Measurements from ENCODE around the gene IFNA6.
"Not testable (repeated sequence)": the region's sequence is repeated elsewhere in the genome, so short reads cannot be mapped to it uniquely, and the experiment has no call there.

IFNA6 gene

DNA sequence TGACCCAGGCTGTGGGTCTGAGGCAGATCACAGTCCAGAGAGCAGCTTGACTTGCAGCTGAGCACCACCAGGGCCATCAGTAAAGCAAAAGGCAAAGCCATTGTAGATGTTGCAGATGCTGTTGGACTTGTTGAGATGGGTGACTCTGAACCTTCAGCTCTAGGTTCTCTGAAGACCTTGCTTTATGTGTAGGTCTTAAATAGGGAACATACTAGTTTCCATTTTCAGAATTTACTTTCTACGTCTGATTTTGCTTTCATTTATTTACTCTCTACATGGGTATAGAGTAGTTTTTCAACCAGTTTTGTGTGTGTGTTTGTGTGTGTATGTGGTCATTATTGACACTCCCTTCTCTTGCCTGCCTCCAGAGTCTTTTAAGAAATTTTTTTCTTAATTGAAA, at the start of gene IFNA6:
IFNA6 (minus strand) TSS at position 101 of the 400 bp plus-strand sequence; CDS start at position 101, 0 bp downstream.
- no peak for DNase-seq

DNA sequence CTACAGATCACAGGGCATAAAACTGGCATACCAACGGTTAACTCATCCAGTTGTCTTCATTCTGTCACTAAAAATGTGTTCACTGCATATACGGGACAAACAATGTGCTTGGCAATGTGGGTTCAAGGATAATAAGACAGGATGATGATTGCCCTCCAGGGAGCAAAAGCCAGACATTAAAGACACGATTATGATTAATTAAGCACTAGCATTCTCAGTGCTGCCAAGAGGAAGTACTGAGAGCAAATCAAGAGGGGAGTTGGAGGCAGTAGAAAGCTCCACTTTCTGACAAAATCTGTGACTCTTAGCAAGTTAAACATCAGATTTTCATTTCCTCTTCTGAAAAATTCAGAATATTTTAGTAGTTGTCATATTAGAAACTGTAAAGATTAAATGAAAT, 49.3 kb upstream of the IFNA6 start:
- no peak for DNase-seq

DNA sequence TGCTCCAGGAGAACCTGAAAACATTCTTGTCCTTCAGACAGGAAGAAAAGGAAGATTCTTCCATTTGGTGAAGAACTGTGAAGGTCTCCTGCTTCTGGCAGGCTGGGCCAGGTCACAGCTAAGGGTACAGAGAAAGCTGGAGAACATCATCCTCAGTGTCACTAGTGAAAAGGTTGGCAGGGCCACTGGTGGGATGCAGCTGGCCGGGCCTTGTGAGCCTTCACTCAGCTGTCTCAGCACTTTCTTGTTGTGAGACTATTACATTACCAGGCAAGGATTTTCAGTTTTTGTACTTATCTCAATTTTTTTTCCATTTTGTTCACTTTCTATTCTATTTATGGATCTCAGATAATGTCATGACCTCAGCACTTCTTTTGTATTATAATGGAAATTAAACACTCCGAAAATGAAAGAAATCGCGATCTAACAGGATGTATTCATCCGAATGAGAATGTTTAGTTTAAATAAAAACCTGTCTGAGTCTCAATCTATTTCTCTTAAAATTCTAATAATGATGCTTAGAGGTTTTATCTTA, 48.3 kb upstream of the IFNA6 start:
- DNase-seq = no peak

DNA sequence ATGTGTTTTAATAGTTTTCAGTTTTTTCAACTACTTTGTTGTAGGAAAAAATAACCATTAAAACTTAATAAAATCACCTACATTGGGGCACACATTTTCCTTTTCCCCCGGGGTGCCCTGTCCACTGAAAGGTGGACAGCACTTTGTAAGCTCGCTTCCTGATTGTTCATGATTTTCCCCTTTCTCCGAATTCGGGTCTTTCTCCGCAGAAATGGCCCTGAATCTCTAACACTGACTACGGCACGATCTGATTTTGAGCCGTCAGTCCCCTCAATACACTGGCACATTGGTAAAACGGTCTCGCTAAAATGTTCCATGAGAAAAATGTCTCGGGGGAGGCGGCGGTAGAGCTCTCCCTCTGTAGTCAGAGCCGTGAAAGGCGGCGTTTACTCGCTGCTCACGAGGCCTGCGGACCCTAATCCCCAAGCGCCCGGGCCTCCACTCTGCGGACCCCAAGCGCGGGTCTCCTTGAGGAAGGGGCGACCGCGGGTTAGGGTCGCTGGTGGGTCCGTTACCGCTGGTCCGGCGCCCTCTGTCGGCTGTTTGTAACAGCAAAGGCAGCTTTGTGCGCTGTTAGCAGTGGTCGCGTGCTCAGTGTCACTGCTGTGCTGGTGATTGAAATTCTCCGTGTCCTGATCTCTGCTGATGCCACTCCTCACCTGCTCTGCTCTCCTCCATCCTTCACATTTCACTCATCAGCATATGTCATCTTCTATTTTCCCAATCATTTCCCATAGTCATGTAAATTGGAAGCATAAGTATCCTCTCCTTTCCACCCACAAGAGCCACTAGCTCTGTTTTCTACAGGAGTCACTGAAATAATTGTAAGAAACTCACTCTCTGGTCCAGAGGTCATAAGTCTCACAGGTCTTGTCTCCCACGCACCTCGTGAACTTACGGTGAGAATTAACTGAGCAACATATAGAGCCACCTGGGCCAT, 45.4 kb upstream of the IFNA6 start:
- DNase-seq = peak; percentile 47

DNA sequence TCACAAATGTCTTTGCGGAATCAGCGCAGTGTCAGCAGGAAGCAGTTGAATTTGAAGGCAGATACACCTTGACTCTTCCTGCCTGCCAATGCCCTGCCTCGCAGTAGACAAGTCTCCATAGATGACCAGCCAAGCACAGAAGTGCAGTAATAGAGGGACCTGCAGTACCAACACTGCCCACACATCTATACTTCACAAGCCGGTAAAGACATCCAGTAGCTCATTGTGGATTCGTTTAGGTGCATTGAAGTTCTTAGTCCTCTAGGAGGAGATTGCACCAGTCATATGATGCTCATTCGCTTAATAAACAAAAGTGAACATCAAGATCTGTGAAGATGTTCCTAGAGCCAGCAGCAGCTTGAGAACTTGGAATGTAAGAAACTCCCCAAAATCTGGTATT, 41.6 kb upstream of the IFNA6 start:
- no peak for DNase-seq

DNA sequence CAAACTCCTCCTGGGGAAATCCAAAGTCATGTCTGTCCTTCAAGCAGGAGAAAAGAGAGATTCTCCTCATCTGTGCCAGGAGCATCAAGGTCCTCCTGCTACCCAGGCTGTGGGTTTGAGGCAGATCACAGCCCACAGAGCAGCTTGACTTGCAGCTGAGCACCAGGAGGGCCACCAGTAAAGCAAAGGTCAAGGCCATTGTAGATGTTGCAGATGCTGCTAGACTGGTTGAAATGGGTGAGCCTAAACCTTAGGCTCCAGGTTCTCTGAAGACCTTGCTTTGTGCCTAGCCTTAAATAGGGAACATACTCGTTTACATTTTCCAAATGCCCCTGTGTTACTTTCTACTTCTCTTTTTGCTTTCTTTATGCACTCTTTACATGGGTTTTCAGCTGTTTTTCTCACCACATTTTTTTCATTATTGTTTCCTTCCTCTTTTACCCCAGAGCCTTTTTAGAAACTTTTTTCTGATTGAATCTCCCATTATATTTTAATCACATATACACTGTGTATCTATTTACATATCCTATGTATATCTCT, 34.5 kb upstream of the IFNA6 start, which contains the start of gene IFNA2:
IFNA2 (minus strand) TSS at position 268 of the 540 bp plus-strand sequence; CDS start at position 199, 69 bp downstream.
- no peak for DNase-seq

DNA sequence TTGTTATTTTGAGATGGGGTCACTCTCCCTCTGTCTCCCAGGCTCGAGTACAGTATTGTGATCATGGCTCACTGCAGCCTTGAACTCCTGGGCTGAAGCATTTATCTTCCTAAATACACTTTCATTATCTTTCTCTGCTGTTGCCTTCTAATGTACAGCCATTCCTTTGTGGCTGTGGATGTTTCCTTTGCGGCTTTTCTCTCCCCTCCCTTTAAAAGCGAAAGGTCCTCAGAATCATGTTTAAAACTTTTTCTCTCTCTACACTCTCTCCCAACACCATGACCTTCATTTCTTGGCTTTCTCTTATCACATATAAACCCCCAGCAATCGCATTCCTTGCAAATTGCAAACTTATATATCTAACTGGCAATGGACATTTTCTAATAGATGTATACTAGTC, 32.9 kb upstream of the IFNA6 start:
- no peak for DNase-seq

DNA sequence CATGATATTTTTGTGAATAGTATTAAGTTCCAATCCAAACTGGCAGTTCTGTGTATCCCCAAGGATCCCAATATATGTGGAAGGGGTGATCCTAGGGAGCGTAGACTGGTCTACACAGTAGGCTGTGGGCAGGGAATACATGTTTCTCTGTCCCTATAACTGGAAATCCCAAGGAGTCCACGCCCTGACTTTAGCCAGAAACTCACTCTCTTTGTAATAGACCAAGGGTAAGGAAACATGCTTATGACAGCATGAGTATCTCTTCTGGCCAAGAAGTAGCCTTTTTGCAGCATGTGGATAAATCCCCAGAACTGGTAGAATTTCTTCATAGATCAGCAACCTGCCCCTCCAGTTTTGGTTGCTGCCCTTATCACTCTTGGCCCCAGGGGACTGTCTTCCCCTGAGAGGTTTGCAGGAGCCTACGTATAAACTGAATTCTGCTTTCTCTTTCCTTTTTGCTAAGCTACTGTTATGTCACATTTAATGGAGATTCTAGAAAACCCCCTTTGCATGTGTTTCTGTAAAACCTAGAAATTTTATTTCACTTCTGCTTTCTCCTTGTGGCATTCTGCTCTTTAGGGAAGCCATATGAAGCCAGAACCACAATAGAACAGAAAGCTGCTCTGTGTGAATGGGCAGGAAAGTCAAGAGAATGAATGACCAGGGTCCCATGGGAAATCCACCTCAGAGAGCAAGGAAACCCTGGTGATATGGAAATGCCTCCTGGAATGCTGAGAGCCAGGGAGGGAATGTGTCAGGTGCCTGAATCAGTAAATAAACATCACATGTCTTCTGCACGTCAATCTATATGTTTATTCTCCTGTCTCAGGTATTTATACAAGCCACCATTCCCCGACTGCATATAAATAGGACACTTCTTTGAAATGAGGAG, 31.0 kb upstream of the IFNA6 start:
- peak; percentile 28 for DNase-seq

DNA sequence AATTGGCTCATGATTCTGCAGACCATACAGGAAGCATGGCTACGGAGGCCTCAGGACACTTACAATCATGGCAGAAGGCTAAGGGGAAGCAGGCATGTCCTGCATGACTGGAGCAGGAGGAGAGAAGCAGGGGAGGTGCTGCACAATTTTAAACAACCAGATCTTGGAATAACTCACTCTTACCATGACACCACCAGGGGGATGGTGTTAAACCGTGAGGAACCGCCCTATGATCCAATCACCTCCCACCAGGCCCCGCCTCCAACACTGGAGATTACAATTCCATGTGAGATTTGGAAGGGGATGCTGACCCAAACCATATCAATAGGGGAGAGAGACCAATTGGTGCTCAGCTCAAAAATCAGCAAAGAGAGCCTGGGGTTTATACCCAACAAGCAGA, 20.8 kb upstream of the IFNA6 start:
- not testable (repeated sequence) for DNase-seq

DNA sequence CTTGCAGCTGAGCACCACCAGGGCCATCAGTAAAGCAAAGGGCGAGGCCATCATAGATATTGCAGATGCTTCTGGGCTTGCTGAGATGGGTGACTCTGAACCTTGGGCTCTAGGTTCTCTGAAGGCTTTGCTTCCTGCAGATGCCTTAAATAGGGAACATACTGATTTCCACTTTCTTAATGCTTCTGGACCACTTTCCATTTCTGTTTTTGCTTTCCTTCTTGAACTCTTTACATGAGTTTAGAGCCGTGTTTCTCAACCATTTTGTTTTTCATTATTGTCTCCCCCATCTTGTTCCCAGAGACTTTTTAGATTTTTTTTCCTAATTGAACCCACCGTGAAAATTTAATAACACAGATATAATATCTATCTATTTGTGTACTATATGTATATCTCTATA, 17.3 kb upstream of the IFNA6 start, which contains the start of gene IFNA13:
IFNA13 (minus strand) TSS at position 101 of the 400 bp plus-strand sequence; CDS start at position 54, 47 bp downstream.
- no peak for DNase-seq

DNA sequence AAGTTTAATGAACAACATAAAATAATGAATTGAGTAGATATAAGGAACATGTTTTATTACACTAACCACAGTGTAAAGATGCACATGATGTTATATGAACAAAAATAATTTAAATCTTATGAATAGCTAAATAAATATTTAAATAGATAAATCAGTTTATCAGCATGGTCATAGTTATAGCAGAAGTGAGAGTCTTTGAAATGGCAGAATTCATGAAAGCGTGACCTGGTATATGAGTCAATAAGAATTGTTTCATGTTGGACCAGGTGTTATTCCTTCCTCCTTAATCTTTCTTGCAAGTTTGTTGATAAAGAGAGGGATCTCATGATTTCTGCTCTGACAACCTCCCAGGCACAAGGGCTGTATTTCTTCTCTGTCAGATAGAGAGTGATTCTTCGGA, 16.5 kb upstream of the IFNA6 start:
- DNase-seq = not testable (repeated sequence)

DNA sequence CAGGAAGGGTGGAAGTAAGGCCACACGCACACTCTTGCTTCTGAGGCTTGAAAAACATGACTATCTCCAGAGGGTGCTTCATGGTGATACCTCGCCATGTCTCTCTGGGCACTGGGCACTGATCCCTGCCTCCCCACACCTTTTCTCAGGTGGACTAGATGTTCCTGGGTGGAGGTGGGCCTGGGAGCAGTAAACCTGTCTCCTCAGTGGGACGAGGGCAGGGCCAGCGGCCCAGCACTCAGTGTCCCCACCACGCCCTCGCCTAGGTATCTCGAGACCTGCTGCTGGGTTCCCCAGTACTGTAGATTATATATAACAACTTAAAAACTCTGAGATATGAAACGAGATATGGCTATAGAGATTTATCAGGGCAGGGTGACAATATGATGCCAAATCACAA, 11.6 kb upstream of the IFNA6 start:
- no peak for DNase-seq

DNA sequence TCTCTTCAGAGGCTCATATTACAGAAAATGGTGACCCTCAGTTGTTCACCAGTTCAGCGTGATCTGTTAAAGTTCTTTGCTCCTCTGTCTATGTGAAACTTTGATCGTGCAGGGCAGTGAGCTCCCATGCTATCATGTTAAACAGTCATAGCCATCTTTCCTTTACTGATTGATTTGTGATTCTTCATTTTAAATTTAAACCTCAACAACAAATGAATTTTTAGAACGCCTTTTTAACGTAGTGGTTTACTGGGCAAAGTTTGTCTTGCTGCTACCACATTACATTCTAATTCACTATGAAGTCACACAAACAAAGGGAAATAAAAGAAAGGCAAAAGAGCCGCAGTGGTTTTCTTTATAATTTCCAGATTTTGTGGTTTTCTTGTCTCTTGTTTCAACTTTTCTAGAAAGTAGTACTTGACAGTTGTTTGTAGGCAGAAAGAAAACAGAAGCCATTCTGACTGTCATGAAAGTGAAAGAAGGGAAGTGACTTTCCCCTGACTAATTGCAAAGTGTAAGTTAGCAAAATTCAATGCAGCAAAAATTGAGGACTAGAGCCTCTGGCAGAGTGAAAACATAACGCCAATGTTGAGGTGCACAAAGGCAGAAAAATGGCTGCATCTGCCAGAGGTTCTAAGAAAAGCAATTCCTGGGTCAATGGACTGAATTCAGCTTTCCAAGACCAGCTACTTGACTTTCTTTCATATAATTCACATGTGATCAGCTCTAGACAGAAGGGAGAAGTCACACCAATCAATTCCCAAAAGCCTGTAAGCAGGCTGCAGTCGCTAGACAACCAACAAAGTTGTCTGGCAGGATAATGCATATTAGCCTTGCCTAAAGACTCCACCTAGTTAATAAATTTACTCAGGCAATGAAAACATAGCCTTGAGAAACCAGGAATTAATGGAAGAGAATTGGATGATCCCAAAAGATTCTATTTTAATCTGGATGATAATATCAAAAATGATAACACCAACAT, 7.1 kb upstream of the IFNA6 start:
- no peak for DNase-seq

DNA sequence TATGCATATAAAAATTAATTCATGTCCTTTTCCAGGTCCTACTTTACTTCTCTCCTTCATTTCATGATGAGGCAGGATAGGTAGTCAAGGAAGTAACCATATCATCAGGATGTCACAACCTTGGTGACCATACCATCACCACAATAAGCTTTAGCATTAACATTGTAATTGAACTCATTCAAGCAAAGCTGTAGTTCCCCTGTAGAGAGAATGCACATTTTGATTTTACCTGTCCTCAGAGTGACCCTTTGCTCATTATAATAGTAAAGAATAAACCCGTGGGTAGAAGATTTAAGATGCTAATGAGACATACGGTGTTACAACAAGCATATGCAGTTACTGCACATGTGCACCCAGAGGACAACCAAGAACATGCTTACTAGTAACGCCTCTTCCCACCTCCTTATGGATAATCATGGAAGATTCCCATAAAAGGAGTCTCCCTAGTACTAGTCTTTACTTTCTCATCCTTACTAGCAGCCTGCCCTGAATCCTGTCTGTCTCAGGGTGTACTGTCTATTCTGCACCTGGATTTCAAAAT, 2.2 kb downstream of the IFNA6 start:
- DNase-seq = no peak

DNA sequence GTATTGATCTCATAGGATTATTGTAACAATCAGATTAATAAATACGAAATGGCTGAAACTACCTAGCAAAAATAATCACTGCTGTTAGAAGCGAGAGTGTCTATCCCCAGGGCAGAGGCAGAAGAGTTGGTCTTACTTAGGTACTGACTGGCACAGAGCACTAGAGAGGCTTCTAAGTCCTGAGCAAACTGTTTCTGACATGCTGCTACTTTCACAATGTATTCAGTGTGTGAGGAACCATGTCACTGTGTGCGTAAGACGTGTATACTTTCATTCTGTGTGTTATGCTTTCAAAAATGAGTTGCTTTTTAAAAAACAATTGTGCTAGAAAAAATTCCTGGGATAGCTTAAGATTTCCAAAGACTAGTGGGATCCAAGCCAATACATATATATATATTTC, 10.0 kb downstream of the IFNA6 start:
- DNase-seq = no peak

DNA sequence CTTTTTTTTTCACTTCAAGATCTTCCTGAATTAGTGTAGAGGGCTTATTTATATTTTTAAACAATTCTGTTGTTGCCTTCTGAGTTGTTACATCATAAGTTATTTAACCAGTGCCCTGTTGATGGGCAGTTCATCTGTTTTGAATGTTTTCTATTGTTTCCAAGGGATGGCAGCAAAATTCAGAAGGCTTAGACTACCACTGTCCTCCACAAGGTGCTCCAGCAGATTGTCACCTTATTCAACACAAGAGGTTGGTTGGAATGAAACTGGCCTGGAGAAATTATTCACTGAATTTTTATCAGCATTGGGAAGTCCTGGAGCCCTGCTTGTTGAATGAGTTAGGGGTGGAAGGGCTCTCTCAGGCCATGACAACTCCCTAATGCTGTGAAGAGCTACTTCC, 14.2 kb downstream of the IFNA6 start:
- no peak for DNase-seq

DNA sequence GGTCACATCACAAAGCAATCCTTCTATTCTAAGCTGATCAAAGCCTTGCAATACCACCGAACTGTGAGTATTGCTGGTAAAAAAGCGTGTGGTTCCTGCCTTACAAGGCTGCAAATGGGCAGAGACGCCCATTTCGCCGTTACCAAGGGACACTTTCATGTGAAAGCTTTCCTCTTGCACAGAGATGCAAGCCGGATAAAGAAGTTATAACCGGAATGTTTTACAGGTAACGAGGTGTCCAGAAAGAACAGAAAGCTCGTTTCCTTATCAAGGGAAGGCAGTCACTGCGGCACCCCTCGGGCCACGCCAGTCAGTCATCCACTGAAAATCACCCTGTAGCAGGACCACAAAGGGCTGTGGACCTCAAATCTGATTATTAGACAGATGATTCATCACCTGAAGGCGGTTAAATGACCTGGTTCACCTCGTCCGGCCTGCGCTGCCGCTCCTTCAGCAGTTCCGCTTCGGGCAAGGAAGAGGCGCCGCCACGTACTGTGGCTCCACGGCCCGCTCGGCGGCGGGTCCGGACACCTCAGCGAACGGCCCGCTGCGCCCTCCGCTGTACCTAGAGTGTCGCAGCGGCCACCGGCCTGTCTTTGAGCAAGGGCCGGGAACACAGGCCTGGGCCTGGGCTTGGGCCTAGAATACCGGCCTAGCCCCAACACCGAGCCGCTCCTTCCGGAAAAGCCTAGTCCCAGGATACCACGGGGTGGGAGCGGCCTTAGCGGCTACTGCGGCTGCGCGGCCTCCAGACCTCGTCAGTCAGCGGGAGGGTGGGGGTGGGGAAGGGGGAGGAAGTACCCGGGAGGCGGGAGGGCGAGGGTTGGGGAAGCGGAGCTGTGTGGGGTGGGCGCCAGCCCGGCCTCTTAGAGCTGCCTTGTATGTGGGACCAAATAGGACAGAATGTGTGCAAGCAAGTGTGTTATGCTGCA, 15.7 kb downstream of the IFNA6 start, which contains the start of gene KLHL9:
KLHL9 (minus strand) TSS at position 704 of the 932 bp plus-strand sequence; CDS start at position 159, 545 bp downstream.
- DNase-seq = peak; percentile 96

DNA sequence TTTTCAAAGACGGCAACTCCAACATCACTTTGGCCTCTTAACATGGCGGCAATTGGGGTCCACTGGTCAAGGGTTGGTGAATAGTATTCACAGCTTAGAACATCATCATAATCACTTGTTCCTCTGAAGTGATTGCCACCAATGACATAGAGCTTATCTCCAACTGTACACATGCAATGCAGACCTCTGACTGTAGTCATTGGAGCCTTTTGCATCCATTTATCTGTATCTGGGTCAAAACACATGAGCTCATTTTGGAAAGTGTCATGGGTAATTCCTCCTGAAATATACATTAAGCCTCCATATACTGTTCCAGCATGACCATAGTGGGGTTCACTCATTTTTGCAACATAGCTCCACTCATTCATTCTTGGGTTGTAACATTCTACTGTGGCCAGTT, 17.5 kb downstream of the IFNA6 start:
- no peak for DNase-seq

DNA sequence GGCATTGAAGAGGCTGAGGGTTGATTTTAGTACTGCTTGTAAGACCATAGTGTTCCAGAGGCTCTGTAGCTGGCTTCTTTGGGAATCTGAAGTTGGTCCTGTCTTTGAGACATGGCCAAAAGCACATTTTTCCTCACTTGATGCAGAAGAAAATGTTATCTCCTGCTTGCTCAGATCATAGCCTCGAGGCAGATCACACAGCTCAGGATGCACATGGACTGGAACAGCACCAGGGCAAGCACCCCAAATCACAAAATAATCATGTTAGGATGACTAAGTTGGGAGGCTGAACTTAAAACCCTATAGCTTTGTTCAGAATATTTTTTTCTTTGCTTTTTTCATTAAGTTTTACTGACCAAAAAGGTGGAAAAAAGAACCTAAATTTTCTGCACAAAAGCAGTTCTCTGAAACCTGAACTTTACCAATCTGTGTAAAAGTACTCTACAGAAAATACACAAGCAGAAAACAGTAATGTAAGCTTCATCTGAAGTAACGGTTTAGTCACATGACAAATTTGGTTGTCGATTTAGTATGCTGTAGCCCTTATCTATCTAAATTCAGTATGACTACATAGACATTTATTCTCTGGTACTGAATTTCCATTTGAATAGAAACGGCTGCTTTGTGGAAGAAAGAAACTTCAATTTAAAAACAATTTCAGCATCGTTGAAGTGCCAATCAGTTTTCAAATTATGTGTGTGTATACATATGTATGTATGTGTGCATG, 18.8 kb downstream of the IFNA6 start:
- DNase-seq = no peak

Data from femur (tissue), 1 donor.